ENCODE results near the gene GNAI3.

- TF ChIP-seq CTCF (IDR thresholded peaks at IDR 0.05) (no peak), POLR2A (IDR thresholded peaks at IDR 0.05) (no peak)
These were observed 31.1 kb upstream of the GNAI3 start for GRCh38 chr1:109517337-109517736.

All from thyroid gland (tissue), 4 donors.